ENCODE data around the gene CRTAC1. TPM values are rescaled to one million over a fixed set of nuclear protein-coding genes. Genes with fewer than 3 reads are reported as not detected.

Gene CRTAC1
- total RNA-seq, 1 experiment from 2014 or later, result 0.20 TPM

GRCh38 chr10:97892939-97893338, 137.5 kb downstream of the CRTAC1 start:
- Histone ChIP-seq H3K4me3 (replicated peaks in 1 of 2; ENCODE audit: low read depth in 1 of 2, low read length in 2 of 2) (no peak overlapping the region), H3K27ac (ENCODE audit: low read depth, low read length) (no peak overlapping the region), H3K79me2 (ENCODE audit: insufficient read depth, low read length) (no peaks in the 10 kb centered on the region), H2AFZ (ENCODE audit: low read depth, low read length, poor library complexity, severe bottlenecking) (no peak overlapping the region), H3K9me3 (ENCODE audit: control insufficient read depth in 1 of 2, insufficient read depth in 1 of 2, low read depth in 1 of 2, low read length in 2 of 2) (no peaks in the 10 kb centered on the region), H3K27me3 (ENCODE audit: insufficient read depth, low read length) (no peaks in the 10 kb centered on the region), H3K4me1 (ENCODE audit: control insufficient read depth in 1 of 2, insufficient read depth in 2 of 2, low read length in 2 of 2) (peaks cover 22 to 23% of the 10 kb centered on the region in 2 experiments), H3K9me2 (ENCODE audit: insufficient read depth) (no peaks in the 10 kb centered on the region), H3K4me2 (ENCODE audit: low read length) (no peak overlapping the region), H3K36me3 (ENCODE audit: control insufficient read depth in 1 of 2, insufficient read depth in 2 of 2, low read length in 2 of 2) (no peaks in the 10 kb centered on the region), H3K9ac (ENCODE audit: low read length) (no peak overlapping the region), H4K20me1 (ENCODE audit: insufficient read depth) (no peaks in the 10 kb centered on the region)
- BruUV-seq (replicated peaks), result no TSS peak
- ChIA-PET POLR2A (no interaction called here), CTCF (no interaction called here), RAD21 (ENCODE audit: low non-redundant PET in 1 of 2, low total read pairs in 2 of 2, uncharacterized antibody in 2 of 2, unreplicated experiment in 2 of 2) (no interaction called here)
- intact Hi-C loops (cut with micrococcal nuclease), result no loop called here
- TF ChIP-seq EGR1 (IDR thresholded peaks at IDR 0.05; ENCODE audit: low read depth) (no peak), ATF3 (IDR thresholded peaks at IDR 0.05) (no peak), SIN3A (IDR thresholded peaks at IDR 0.05; ENCODE audit: low read depth) (no peak), TCF7L2 (IDR thresholded peaks at IDR 0.05; ENCODE audit: borderline replicate concordance, extremely low read depth, insufficient read depth, insufficient read length) (no peak), RAD21 (IDR thresholded peaks at IDR 0.05; ENCODE audit: low read depth) (no peak), JUND (IDR thresholded peaks at IDR 0.05) (no peak), EZH2phosphoT487 (IDR thresholded peaks at IDR 0.05; ENCODE audit: borderline replicate concordance) (no peak), CEBPB (IDR thresholded peaks at IDR 0.05; ENCODE audit: low read depth) (no peak), FOSL1 (IDR thresholded peaks at IDR 0.05; ENCODE audit: low read depth) (no peak)
- TF ChIP-seq, protein P1, sequence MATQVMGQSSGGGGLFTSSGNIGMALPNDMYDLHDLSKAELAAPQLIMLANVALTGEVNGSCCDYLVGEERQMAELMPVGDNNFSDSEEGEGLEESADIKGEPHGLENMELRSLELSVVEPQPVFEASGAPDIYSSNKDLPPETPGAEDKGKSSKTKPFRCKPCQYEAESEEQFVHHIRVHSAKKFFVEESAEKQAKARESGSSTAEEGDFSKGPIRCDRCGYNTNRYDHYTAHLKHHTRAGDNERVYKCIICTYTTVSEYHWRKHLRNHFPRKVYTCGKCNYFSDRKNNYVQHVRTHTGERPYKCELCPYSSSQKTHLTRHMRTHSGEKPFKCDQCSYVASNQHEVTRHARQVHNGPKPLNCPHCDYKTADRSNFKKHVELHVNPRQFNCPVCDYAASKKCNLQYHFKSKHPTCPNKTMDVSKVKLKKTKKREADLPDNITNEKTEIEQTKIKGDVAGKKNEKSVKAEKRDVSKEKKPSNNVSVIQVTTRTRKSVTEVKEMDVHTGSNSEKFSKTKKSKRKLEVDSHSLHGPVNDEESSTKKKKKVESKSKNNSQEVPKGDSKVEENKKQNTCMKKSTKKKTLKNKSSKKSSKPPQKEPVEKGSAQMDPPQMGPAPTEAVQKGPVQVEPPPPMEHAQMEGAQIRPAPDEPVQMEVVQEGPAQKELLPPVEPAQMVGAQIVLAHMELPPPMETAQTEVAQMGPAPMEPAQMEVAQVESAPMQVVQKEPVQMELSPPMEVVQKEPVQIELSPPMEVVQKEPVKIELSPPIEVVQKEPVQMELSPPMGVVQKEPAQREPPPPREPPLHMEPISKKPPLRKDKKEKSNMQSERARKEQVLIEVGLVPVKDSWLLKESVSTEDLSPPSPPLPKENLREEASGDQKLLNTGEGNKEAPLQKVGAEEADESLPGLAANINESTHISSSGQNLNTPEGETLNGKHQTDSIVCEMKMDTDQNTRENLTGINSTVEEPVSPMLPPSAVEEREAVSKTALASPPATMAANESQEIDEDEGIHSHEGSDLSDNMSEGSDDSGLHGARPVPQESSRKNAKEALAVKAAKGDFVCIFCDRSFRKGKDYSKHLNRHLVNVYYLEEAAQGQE (IDR thresholded peaks at IDR 0.05; ENCODE audit: low read depth), result no peak
- TF ChIP-seq, protein P2, sequence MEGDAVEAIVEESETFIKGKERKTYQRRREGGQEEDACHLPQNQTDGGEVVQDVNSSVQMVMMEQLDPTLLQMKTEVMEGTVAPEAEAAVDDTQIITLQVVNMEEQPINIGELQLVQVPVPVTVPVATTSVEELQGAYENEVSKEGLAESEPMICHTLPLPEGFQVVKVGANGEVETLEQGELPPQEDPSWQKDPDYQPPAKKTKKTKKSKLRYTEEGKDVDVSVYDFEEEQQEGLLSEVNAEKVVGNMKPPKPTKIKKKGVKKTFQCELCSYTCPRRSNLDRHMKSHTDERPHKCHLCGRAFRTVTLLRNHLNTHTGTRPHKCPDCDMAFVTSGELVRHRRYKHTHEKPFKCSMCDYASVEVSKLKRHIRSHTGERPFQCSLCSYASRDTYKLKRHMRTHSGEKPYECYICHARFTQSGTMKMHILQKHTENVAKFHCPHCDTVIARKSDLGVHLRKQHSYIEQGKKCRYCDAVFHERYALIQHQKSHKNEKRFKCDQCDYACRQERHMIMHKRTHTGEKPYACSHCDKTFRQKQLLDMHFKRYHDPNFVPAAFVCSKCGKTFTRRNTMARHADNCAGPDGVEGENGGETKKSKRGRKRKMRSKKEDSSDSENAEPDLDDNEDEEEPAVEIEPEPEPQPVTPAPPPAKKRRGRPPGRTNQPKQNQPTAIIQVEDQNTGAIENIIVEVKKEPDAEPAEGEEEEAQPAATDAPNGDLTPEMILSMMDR (IDR thresholded peaks at IDR 0.05 in 2 of 3, conservative IDR thresholded peaks at IDR 0.05 in 1 of 3; ENCODE audit: borderline replicate concordance in 1 of 3, insufficient read depth in 1 of 3, low read depth in 2 of 3, low read length in 2 of 3), result no peak
- DNase-seq (ENCODE audit: low read depth, low spot score) (no peak), ATAC-seq (no peak)

All from HCT116 (cell line).